Stimulated activated CD4-positive, alpha-beta T cell treated with anti-CD3 and anti-CD28 coated beads, Interleukin-12 subunit alpha, Interleukin-12 subunit beta, amount 100 ng/mL, for 24 hours (primary cell): Measurements from ENCODE around the gene MAGEA11.
"Not testable (repeated sequence)": the region's sequence is repeated elsewhere in the genome, so short reads cannot be mapped to it uniquely, and the experiment has no call there.

Experiments
- DNase-seq, 2 experiments: peaks; one replicate each; pipeline ENCODE4 v3.0.0-alpha.2; 2020; ENCODE audit warnings: low read depth in 2 of 2

Gene MAGEA11

GRCh38 chrX:149717803-149718202, 5.9 kb downstream of the MAGEA11 start:
- no peak for DNase-seq

- no peak for DNase-seq
These were observed 6.9 kb downstream of the MAGEA11 start for GRCh38 chrX:149718757-149719156.

- no peak for DNase-seq
These were observed 8.3 kb downstream of the MAGEA11 start for GRCh38 chrX:149720021-149720689.

- not testable (repeated sequence) for DNase-seq
These were observed 9.4 kb downstream of the MAGEA11 start for GRCh38 chrX:149721241-149721640.

GRCh38 chrX:149721778-149722177, 9.9 kb downstream of the MAGEA11 start:
- no peak for DNase-seq

- DNase-seq, result not testable (repeated sequence)
These were observed 11.8 kb downstream of the MAGEA11 start for GRCh38 chrX:149723583-149724118.

GRCh38 chrX:149727308-149727707, 15.4 kb downstream of the MAGEA11 start:
- DNase-seq, result not testable (repeated sequence)

GRCh38 chrX:149742269-149742668, 30.4 kb downstream of the MAGEA11 start:
- DNase-seq, result not testable (repeated sequence)

- DNase-seq, result not testable (repeated sequence)
These were observed 34.6 kb downstream of the MAGEA11 start for GRCh38 chrX:149746390-149747007.

- no peak for DNase-seq
These were observed 45.6 kb downstream of the MAGEA11 start for GRCh38 chrX:149757206-149758067.

GRCh38 chrX:149758068-149758714, 46.3 kb downstream of the MAGEA11 start:
- no peak for DNase-seq

GRCh38 chrX:149758715-149759078, 46.8 kb downstream of the MAGEA11 start:
- DNase-seq, result not testable (repeated sequence)

- DNase-seq, result no peak
These were observed 48.0 kb downstream of the MAGEA11 start for GRCh38 chrX:149759824-149760223.

GRCh38 chrX:149760965-149761364, 49.1 kb downstream of the MAGEA11 start:
- no peak for DNase-seq

GRCh38 chrX:149761858-149762674, 50.2 kb downstream of the MAGEA11 start:
- not testable (repeated sequence) for DNase-seq

GRCh38 chrX:149762696-149763614, 51.1 kb downstream of the MAGEA11 start:
- no peak for DNase-seq
